HepG2 (cell line): ENCODE data around the gene CCDC87. TPM values are rescaled to one million over a fixed set of nuclear protein-coding genes. Genes with fewer than 3 reads are reported as not detected.

ENCODE experiments used
- FOXJ3 ChIP-seq: sonication (generic); formaldehyde crosslinking; IDR thresholded peaks from 2 replicates; pipeline ENCODE4 v1.4.0; 2020; ENCODE audit warnings: missing genetic modification reagents, mild to moderate bottlenecking, borderline replicate concordance
- HCFC1 ChIP-seq: fragments of 150-350 bp; IDR thresholded peaks from 2 replicates; pipeline ENCODE4 v1.6.1; 2014; ENCODE audit warnings: low read depth, low read length
- HNF4A ChIP-seq: sonication (generic); formaldehyde crosslinking; IDR thresholded peaks from 2 replicates; pipeline ENCODE4 v1.4.0; 2020; ENCODE audit warnings: missing genetic modification reagents
- KAT7 ChIP-seq: IDR thresholded peaks from 2 replicates; pipeline ENCODE4 v1.6.1; 2018; ENCODE audit warnings: borderline replicate concordance, missing compliant biosample characterization
- KAT8 ChIP-seq: IDR thresholded peaks from 2 replicates; pipeline ENCODE4 v1.6.1; 2016; ENCODE audit warnings: missing genetic modification reagents, missing compliant biosample characterization
- KDM1A ChIP-seq: IDR thresholded peaks from 2 replicates; pipeline ENCODE4 v1.6.1; 2016; ENCODE audit warnings: missing compliant biosample characterization
- KLF12 ChIP-seq: sonication (generic); formaldehyde crosslinking; IDR thresholded peaks from 2 replicates; pipeline ENCODE4 v1.4.0; 2020; ENCODE audit warnings: missing genetic modification reagents, borderline replicate concordance
- PHF8 ChIP-seq: sonication (generic); formaldehyde crosslinking; IDR thresholded peaks from 2 replicates; pipeline ENCODE4 v1.5.0; 2020; ENCODE audit warnings: missing genetic modification reagents
- SIX1 ChIP-seq: sonication (generic); formaldehyde crosslinking; IDR thresholded peaks from 2 replicates; pipeline ENCODE4 v1.4.0; 2020; ENCODE audit warnings: missing genetic modification reagents, borderline replicate concordance
- ZBTB1 ChIP-seq: sonication (generic); formaldehyde crosslinking; IDR thresholded peaks from 2 replicates; pipeline ENCODE4 v1.4.0; 2020; ENCODE audit warnings: missing genetic modification reagents, borderline replicate concordance
- ZNF276 ChIP-seq: sonication (generic); formaldehyde crosslinking; IDR thresholded peaks from 2 replicates; pipeline ENCODE4 v1.4.0; 2020; ENCODE audit warnings: mild to moderate bottlenecking, low read depth, missing genetic modification reagents
- ZNF367 ChIP-seq: sonication (generic); formaldehyde crosslinking; IDR thresholded peaks from 2 replicates; pipeline ENCODE4 v1.4.0; 2020; ENCODE audit warnings: missing genetic modification reagents, borderline replicate concordance
- ZNF510 ChIP-seq: sonication (generic); formaldehyde crosslinking; IDR thresholded peaks from 2 replicates; pipeline ENCODE4 v1.4.0; 2020; ENCODE audit warnings: low read depth, mild to moderate bottlenecking, missing genetic modification reagents
- ZNF646 ChIP-seq: sonication (generic); formaldehyde crosslinking; IDR thresholded peaks from 2 replicates; pipeline ENCODE4 v1.9.0; 2021; ENCODE audit warnings: mild to moderate bottlenecking, missing genetic modification reagents
- ZNF782 ChIP-seq: sonication (generic); formaldehyde crosslinking; IDR thresholded peaks from 2 replicates; pipeline ENCODE4 v1.4.0; 2020; ENCODE audit warnings: missing genetic modification reagents, mild to moderate bottlenecking, borderline replicate concordance
- ZNF839 ChIP-seq: sonication (generic); formaldehyde crosslinking; IDR thresholded peaks from 2 replicates; pipeline ENCODE4 v1.4.0; 2020; ENCODE audit warnings: missing genetic modification reagents, mild to moderate bottlenecking, borderline replicate concordance
- polyA plus RNA-seq, 8 experiments: library from polyadenylated mRNA; depleted of rRNA in 3 of 8; stranded (reverse) in 7 of 8; unstranded in 1 of 8; fragments of >200 nt; fragmentation: Illumina TruSeq in 4 of 8; extraction: Trizol in 4 of 8; gene quantifications; 2 replicates each; pipeline versions ENCODE4 v1.2.1 to v1.2.3, GENCODE V29; 2011 to 2016; ENCODE audit warnings: low read depth in 4 of 8, missing spikeins in 1 of 8, mixed read lengths in 1 of 8; ENCODE audit not compliant: insufficient read depth in 1 of 8
- total RNA-seq, 5 experiments: library from RNA; depleted of rRNA; stranded (reverse); fragments of >200 nt; fragmentation: Illumina TruSeq; extraction: Trizol; gene quantifications; 2 replicates each; pipeline ENCODE4 v1.2.3, GENCODE V29; 2016; ENCODE audit warnings: low read depth in 1 of 5
- TF ChIP-seq, protein P1 (sequence below): sonication (generic); formaldehyde crosslinking; conservative IDR thresholded peaks from 2 replicates; pipeline ENCODE4 v1.4.0; 2020; ENCODE audit warnings: missing genetic modification reagents
- TF ChIP-seq, protein P2 (sequence below): sonication (generic); formaldehyde crosslinking; IDR thresholded peaks from 2 replicates; pipeline ENCODE4 v1.8.0; 2022; ENCODE audit warnings: missing genetic modification reagents, low read depth, mild to moderate bottlenecking, borderline replicate concordance
- TF ChIP-seq, protein P3 (sequence below): IDR thresholded peaks from 2 replicates; pipeline ENCODE4 v1.6.1; 2016

The CCDC87 gene
- total and polyA plus RNA-seq, 2 of the 13 experiments (the other 11 are each of a cell fraction or from before 2014, with no cell fraction given), result 0.05 to 0.42 TPM

DNA sequence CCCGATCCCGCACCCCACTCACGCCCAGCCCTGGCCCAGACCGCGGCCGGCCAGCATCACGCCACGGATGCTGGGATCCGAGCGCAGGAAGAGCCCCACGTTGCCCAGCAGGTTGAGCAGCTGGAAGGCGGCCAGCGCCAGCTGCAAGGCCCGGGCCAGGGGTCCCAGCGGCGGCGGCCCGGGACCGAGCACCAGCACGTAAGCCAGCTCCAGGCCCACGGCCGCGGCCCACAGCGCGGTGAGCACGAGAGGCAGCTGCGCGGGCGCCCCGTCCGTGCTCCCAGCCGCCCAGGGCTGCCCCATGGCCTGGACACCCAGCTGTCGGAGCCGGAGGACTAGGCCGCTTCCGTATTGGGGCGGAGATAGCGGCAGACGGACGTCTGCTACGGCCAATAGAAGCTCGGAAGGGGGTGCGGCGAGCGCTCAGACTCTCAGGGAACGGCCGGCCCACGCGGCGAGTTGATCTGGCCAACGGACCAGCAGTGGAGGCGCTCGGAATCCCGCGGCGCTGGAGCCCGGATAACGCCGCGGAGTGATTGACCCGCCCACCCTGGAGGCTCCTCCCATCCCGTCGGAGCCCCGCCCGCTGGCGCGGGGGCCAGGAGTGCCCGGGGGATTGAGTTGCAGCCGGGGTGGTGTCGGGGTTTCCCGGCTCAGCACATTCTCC is 47.0 kb downstream of the CCDC87 start, which contains the start of gene ZDHHC24 (continued):
- TF ChIP-seq, protein P1, sequence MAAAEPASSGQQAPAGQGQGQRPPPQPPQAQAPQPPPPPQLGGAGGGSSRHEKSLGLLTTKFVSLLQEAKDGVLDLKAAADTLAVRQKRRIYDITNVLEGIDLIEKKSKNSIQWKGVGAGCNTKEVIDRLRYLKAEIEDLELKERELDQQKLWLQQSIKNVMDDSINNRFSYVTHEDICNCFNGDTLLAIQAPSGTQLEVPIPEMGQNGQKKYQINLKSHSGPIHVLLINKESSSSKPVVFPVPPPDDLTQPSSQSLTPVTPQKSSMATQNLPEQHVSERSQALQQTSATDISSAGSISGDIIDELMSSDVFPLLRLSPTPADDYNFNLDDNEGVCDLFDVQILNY (CRISPR knock-in tag), result no peak; the same call in 1 of the 2 replicates
- no peak for TF ChIP-seq FOXJ3
- peak; percentile 61; the same call in 1 of the 2 replicates for TF ChIP-seq ZNF782 (CRISPR knock-in tag)
- TF ChIP-seq PHF8 (CRISPR knock-in tag), result peak; percentile 89
- peak; percentile 87 for TF ChIP-seq KAT8 (CRISPR knock-in tag)
- TF ChIP-seq ZNF839 (CRISPR knock-in tag), result no peak; the same call in 1 of the 2 replicates
- TF ChIP-seq HNF4A (CRISPR knock-in tag), result no peak
- TF ChIP-seq, protein P2, sequence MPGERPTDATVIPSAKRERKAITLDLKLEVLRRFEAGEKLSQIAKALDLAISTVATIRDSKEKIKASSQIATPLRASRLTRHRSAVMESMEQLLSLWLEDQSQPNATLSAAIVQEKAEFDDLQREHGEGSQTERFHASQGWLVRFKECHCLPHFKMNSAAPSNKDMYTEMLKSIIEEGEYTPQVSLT (CRISPR knock-in tag), result no peak
- TF ChIP-seq KLF12 (CRISPR knock-in tag), result peak; percentile 62; the same call in 1 of the 2 replicates
- TF ChIP-seq HCFC1, result no peak
- TF ChIP-seq KAT7, result no peak
- TF ChIP-seq KDM1A (CRISPR knock-in tag), result no peak
- no peak for TF ChIP-seq ZNF510 (CRISPR knock-in tag)
- no peak for TF ChIP-seq ZNF276 (CRISPR knock-in tag)
- TF ChIP-seq, protein P3, sequence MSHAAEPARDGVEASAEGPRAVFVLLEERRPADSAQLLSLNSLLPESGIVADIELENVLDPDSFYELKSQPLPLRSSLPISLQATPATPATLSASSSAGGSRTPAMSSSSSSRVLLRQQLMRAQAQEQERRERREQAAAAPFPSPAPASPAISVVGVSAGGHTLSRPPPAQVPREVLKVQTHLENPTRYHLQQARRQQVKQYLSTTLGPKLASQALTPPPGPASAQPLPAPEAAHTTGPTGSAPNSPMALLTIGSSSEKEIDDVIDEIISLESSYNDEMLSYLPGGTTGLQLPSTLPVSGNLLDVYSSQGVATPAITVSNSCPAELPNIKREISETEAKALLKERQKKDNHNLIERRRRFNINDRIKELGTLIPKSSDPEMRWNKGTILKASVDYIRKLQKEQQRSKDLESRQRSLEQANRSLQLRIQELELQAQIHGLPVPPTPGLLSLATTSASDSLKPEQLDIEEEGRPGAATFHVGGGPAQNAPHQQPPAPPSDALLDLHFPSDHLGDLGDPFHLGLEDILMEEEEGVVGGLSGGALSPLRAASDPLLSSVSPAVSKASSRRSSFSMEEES (CRISPR knock-in tag), result no peak
- TF ChIP-seq ZBTB1 (CRISPR knock-in tag), result no peak
- no peak for TF ChIP-seq SIX1 (CRISPR knock-in tag)
- no peak for TF ChIP-seq ZNF367 (CRISPR knock-in tag)
- TF ChIP-seq ZNF646, result no peak
